Epithelial cell of proximal tubule (primary cell): ENCODE results near the gene ELAVL1. TPM values are rescaled to one million over a fixed set of nuclear protein-coding genes. Genes with fewer than 3 reads are reported as not detected.

Experiments used
- DNase-seq: peaks from one replicate; pipeline ENCODE4 v3.0.0-alpha.2; 2011; ENCODE audit warnings: low read depth
- H3K4me3 ChIP-seq: 2 replicates; pipeline ENCODE4 v1.5.1; 2011; ENCODE audit warnings: low read depth, mild to moderate bottlenecking, low read length
- total RNA-seq: library from RNA; depleted of rRNA; stranded (reverse); fragments of >200 nt; gene quantifications from 2 replicates; pipeline ENCODE4 v1.2.3, GENCODE V29; 2015
- TF ChIP-seq, protein P1 (sequence below): conservative IDR thresholded peaks from 2 replicates; pipeline ENCODE4 v1.5.1; 2012; ENCODE audit warnings: low read depth, mild to moderate bottlenecking, low read length

ELAVL1 gene
- total RNA-seq, 1 donor from 2014 or later, result 28.6 TPM

DNA sequence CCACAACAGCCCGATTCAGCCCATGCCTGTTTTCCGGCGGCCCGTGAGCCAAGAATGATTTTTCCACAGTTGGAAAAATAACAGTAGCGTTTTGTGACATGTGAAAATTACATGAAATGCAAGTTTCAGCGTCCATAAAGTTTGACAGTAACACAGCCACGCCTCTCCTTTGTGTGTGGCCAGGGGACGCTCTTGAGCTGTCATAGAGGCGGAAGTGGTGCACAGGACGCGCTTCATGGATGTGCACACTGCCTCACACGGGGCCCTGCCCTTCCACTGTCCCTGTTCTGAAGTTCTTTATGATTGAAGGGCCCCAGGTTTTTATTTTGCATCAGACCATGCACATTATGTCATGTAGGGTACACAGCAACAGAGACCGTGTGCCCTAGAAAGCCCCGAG lies 12.4 kb upstream of the ELAVL1 start:
- no peak overlapping the region for H3K4me3 ChIP-seq
- DNase-seq, result no peak
- TF ChIP-seq, protein P1, sequence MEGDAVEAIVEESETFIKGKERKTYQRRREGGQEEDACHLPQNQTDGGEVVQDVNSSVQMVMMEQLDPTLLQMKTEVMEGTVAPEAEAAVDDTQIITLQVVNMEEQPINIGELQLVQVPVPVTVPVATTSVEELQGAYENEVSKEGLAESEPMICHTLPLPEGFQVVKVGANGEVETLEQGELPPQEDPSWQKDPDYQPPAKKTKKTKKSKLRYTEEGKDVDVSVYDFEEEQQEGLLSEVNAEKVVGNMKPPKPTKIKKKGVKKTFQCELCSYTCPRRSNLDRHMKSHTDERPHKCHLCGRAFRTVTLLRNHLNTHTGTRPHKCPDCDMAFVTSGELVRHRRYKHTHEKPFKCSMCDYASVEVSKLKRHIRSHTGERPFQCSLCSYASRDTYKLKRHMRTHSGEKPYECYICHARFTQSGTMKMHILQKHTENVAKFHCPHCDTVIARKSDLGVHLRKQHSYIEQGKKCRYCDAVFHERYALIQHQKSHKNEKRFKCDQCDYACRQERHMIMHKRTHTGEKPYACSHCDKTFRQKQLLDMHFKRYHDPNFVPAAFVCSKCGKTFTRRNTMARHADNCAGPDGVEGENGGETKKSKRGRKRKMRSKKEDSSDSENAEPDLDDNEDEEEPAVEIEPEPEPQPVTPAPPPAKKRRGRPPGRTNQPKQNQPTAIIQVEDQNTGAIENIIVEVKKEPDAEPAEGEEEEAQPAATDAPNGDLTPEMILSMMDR, result no peak

DNA sequence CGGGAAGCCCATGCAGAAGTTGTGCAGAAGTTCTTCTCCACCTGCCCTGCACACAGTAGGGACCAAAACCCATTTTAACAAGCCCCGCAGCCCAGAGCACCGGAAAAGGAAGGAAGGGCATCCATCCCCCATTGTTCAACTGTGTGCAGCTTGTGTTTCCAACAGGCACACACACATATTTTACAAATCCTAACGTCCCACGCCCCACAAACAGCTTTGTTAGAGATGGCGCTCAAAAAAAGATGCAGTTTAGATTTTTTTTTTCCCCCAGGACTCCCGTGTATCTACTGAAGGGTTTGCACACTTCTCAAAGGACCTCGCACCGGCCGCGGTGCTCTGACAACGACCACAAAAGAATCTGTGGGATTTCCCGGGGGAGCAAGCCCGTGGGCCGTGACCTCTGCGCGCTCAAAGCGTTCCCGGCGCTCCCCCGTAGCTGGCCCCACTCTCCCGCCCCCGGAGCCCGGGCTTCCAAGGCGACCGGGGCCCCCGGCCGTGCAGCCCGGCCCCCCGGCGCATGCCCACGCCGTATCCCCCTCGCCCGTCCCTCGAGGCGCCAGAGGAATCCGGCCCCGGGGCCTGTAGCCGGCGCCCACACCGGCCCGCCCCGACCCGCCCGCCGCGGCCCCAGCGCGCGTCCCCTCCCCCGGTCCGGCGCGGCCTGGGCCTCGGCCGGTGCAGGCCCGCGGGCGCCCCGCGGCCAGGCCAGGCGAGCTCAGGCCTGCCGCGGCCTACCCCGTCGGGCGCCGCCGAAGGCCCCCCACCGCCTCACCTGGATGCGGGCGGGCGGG lies 523 bp downstream of the ELAVL1 start:
- TF ChIP-seq, protein P1, result no peak
- no peak for DNase-seq
- H3K4me3 ChIP-seq, result peak overlapping the region; percentile 75

DNA sequence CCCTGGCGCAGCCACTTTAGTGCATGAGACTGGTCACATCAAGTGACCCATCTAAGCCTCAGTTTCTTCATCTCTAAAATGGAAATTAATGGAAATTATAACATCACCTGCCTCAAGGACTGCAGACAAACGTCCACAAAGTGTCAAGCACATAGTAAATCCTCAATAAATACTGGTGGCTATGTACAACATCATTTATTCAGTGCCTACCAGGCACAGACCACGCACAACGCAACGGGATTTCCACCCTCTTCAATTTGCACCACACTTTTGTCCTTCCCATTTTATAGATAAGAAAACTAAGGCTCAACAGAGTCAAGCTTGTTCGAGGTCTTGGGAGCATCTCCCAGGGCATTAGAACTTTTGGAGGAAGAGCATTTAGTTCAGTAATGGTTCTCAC lies 1.4 kb downstream of the ELAVL1 start:
- H3K4me3 ChIP-seq, result peak overlapping the region; percentile 75
- DNase-seq, result no peak
- TF ChIP-seq, protein P1, result no peak

DNA sequence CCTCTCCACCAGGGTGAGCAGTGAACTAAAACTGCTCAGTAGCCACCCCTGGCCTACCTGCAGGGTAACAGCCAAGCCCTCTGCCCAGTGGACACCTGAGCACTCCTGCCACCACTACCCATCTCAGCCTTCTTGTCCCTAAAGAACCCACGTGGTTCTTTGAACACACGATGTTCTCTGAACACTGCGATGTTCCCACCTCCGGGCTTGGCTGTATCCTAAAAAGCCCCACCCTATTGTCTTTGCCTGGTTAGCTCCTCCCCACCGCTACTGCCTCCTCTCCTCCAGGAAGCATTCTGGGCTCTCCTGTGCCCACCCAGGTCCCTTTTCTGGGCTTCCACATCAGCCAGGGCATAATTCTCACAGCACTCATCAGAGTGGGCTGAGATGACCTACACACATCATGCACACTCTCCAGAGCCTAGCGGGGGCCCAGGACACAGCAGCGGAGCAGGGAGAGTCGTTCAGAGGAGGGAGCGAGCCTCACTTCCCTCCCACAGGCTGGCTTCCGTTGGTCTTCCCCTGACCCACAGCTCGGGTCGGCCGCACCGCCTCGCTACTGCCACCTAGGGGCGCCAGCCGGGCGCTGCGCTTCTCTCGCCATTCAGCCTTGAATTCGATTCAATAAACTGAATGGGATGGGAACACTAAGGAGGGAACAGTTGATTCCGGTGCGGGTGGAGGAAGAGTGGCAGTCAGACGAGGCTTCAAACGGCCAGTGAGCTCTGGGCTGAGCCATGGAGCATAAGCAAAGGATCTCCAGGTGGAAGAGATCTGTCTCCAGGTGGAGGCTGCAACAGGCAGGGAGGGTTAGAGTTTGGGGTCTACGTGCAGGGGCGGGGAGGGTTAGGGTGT lies 3.2 kb downstream of the ELAVL1 start:
- TF ChIP-seq, protein P1, result peak; percentile 98
- no peak for DNase-seq
- H3K4me3 ChIP-seq, result peak overlapping the region; percentile 46

DNA sequence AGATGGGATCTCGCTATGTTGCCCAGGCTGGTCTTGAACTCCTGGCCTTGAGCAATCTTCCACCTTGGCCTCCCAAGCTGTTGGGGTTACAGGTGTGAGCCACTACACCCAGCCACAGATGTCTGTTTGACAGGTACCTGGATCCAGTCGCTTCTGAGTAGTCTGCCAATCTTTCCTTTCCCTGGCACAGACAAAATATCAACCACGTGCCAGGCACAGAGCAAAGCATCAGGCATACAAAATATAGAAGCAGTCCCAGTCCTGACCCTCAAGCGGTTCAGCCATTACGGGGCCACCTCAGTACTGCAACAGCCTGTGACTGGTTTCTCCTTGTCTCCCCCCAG lies 3.8 kb downstream of the ELAVL1 start:
- H3K4me3 ChIP-seq, result no peak overlapping the region
- DNase-seq, result no peak
- TF ChIP-seq, protein P1, result no peak

DNA sequence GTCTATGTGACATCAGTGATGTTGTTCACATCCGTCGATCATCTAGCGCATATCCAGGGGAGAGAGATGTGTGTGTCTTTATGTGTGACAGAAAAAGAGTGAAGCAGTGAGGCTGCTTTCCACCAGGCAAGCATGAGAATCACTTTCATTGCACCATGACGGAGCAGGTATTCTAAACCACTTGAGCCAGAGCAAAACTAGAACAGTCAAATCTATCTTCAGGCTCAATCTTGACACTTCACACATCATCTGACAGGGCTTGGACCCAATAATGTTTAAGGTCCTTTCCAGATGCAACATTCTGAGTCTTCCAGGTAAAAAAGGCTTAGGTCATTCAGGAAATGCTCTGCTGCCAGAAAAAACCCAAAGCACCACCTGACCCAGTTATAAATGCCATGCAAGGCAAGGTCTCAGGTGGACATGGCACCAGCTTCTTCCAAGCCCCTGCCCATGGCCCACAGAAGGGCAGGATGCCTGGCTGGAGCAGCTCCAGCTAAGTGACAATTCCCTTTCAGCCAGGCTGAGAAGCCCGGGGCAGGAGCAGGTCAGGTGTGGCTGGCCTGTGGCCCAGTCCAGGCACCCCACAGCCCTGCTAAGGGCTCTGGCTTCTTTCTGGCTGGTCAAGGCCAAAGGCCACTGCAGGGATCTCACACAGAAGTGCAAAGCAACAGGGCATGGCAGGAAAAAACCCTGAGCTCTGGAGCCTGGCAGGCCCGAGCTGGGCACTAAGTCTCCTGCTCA lies 5.0 kb downstream of the ELAVL1 start:
- TF ChIP-seq, protein P1, result no peak
- no peak overlapping the region for H3K4me3 ChIP-seq
- no peak for DNase-seq
